Measurements from ENCODE around the gene STK24. TPM values are rescaled to one million over a fixed set of nuclear protein-coding genes. Genes with fewer than 3 reads are reported as not detected.
A peak's percentile ranks its signal among the peaks of the same experiment; 100 is the strongest.

Gene STK24
- total RNA-seq, 2 experiments from 2014 or later = 160 to 170 TPM

- no peak overlapping the region for H3K4me3 Mint-ChIP-seq
- peaks cover 12% of the 10 kb centered on the region for H3K4me1 Mint-ChIP-seq
- no peaks in the 10 kb centered on the region for H3K9me3 Mint-ChIP-seq
- H3K36me3 Mint-ChIP-seq (ENCODE audit: low read depth) = no peaks in the 10 kb centered on the region
- DNase-seq = no peak
- no peaks in the 10 kb centered on the region for H3K27me3 Mint-ChIP-seq
- ChIA-PET POLR2A (no interaction called here), CTCF (no interaction called here)
- no peak overlapping the region for H3K27ac Mint-ChIP-seq
Observed at GRCh38 chr13:98441056-98441676, 135.7 kb downstream of the STK24 start.

GRCh38 chr13:98440390-98441055 lies 136.4 kb downstream of the STK24 start:
- ChIA-PET CTCF (no interaction called here), POLR2A (no interaction called here)
- no peak overlapping the region for H3K27ac Mint-ChIP-seq
- H3K36me3 Mint-ChIP-seq (ENCODE audit: low read depth) = no peaks in the 10 kb centered on the region
- no peak overlapping the region for H3K4me3 Mint-ChIP-seq
- H3K4me1 Mint-ChIP-seq = peaks cover 5% of the 10 kb centered on the region
- no peak for DNase-seq
- no peaks in the 10 kb centered on the region for H3K27me3 Mint-ChIP-seq
- H3K9me3 Mint-ChIP-seq = no peaks in the 10 kb centered on the region

GRCh38 chr13:98439896-98440295 lies 137.0 kb downstream of the STK24 start:
- peaks cover 1% of the 10 kb centered on the region for H3K4me1 Mint-ChIP-seq
- POLR2A ChIA-PET = no interaction called here
- CTCF ChIA-PET = no interaction called here

GRCh38 chr13:98439126-98439828 lies 137.6 kb downstream of the STK24 start:
- Mint-ChIP-seq H3K36me3 (ENCODE audit: low read depth) (no peaks in the 10 kb centered on the region), H3K27me3 (no peaks in the 10 kb centered on the region), H3K9me3 (no peaks in the 10 kb centered on the region), H3K4me1 (peaks cover 1% of the 10 kb centered on the region), H3K27ac (no peak overlapping the region), H3K4me3 (no peak overlapping the region)
- POLR2A ChIA-PET = no interaction called here
- CTCF ChIA-PET = interaction anchor here (0.5 kb wide), 1 partner anchor 70 kb away, joined by 4 read pairs; no protein-coding TSS in a partner anchor
- DNase-seq = no peak

More at GRCh38 chr13:98439896-98440295, 137.0 kb downstream of the STK24 start:
- Mint-ChIP-seq H3K27ac (peak overlapping the region; percentile 50), H3K9me3 (no peaks in the 10 kb centered on the region), H3K36me3 (ENCODE audit: low read depth) (no peaks in the 10 kb centered on the region), H3K4me3 (no peak overlapping the region), H3K27me3 (no peaks in the 10 kb centered on the region)
- no peak for DNase-seq

GRCh38 chr13:98438246-98439125 lies 138.4 kb downstream of the STK24 start:
- ChIA-PET POLR2A (no interaction called here), CTCF (interaction anchor here (0.5 kb wide), 1 partner anchor 71 kb away, joined by 4 read pairs; no protein-coding TSS in a partner anchor)

GRCh38 chr13:98436233-98436910 lies 140.5 kb downstream of the STK24 start:
- Mint-ChIP-seq H3K4me3 (no peak overlapping the region), H3K27me3 (no peaks in the 10 kb centered on the region)

More at GRCh38 chr13:98438246-98439125, 138.4 kb downstream of the STK24 start:
- DNase-seq = no peak
- no peak overlapping the region for H3K27ac Mint-ChIP-seq
- H3K4me1 Mint-ChIP-seq = no peaks in the 10 kb centered on the region
- H3K4me3 Mint-ChIP-seq = no peak overlapping the region
- H3K27me3 Mint-ChIP-seq = no peaks in the 10 kb centered on the region
- no peaks in the 10 kb centered on the region for H3K9me3 Mint-ChIP-seq
- H3K36me3 Mint-ChIP-seq (ENCODE audit: low read depth) = no peaks in the 10 kb centered on the region

GRCh38 chr13:98435376-98435775 lies 141.5 kb downstream of the STK24 start:
- Mint-ChIP-seq H3K36me3 (ENCODE audit: low read depth) (no peaks in the 10 kb centered on the region), H3K27me3 (no peaks in the 10 kb centered on the region), H3K4me1 (no peaks in the 10 kb centered on the region), H3K4me3 (no peak overlapping the region), H3K27ac (no peak overlapping the region), H3K9me3 (no peaks in the 10 kb centered on the region)
- DNase-seq = no peak
- ChIA-PET CTCF (interaction anchor here (0.6 to 1.4 kb wide), 3 partner anchors 13 to 217 kb away, joined by 3 read pairs; no protein-coding TSS in a partner anchor), POLR2A (no interaction called here)

More at GRCh38 chr13:98436233-98436910, 140.5 kb downstream of the STK24 start:
- Mint-ChIP-seq H3K36me3 (ENCODE audit: low read depth) (no peaks in the 10 kb centered on the region), H3K4me1 (no peaks in the 10 kb centered on the region), H3K27ac (no peak overlapping the region), H3K9me3 (no peaks in the 10 kb centered on the region)
- POLR2A ChIA-PET = no interaction called here
- DNase-seq = no peak
- CTCF ChIA-PET = interaction anchor here (1.2 kb wide), 1 partner anchor 12 kb away, joined by 3 read pairs; no protein-coding TSS in a partner anchor

GRCh38 chr13:98434060-98434459 lies 142.8 kb downstream of the STK24 start:
- Mint-ChIP-seq H3K27ac (no peak overlapping the region), H3K9me3 (no peaks in the 10 kb centered on the region), H3K36me3 (ENCODE audit: low read depth) (no peaks in the 10 kb centered on the region), H3K4me1 (no peaks in the 10 kb centered on the region), H3K4me3 (no peak overlapping the region), H3K27me3 (no peaks in the 10 kb centered on the region)
- no peak for DNase-seq
- ChIA-PET POLR2A (no interaction called here), CTCF (interaction anchor here (1.4 kb wide), 1 partner anchor 11 kb away, joined by 5 read pairs; no protein-coding TSS in a partner anchor)

- Mint-ChIP-seq H3K27me3 (no peaks in the 10 kb centered on the region), H3K36me3 (ENCODE audit: low read depth) (no peaks in the 10 kb centered on the region), H3K27ac (no peak overlapping the region), H3K4me3 (no peak overlapping the region), H3K4me1 (no peaks in the 10 kb centered on the region), H3K9me3 (no peaks in the 10 kb centered on the region)
- POLR2A ChIA-PET = no interaction called here
- CTCF ChIA-PET = interaction anchor here (1.4 kb wide), 1 partner anchor 12 kb away, joined by 5 read pairs; no protein-coding TSS in a partner anchor
- DNase-seq = no peak
Observed at GRCh38 chr13:98433654-98434053, 143.3 kb downstream of the STK24 start.

- H3K27me3 Mint-ChIP-seq = no peaks in the 10 kb centered on the region
- H3K4me1 Mint-ChIP-seq = no peaks in the 10 kb centered on the region
- H3K9me3 Mint-ChIP-seq = no peaks in the 10 kb centered on the region
- CTCF ChIA-PET = no interaction called here
- POLR2A ChIA-PET = no interaction called here
- DNase-seq = no peak
- H3K27ac Mint-ChIP-seq = no peak overlapping the region
- no peak overlapping the region for H3K4me3 Mint-ChIP-seq
- no peaks in the 10 kb centered on the region for H3K36me3 Mint-ChIP-seq (ENCODE audit: low read depth)
Observed at GRCh38 chr13:98432638-98433037, 144.3 kb downstream of the STK24 start.

GRCh38 chr13:98429977-98430736 lies 146.8 kb downstream of the STK24 start:
- POLR2A ChIA-PET = no interaction called here
- CTCF ChIA-PET = interaction anchor here (1.2 kb wide), 1 partner anchor 15 kb away, joined by 3 read pairs; no protein-coding TSS in a partner anchor
- H3K9me3 Mint-ChIP-seq = no peaks in the 10 kb centered on the region
- no peaks in the 10 kb centered on the region for H3K27me3 Mint-ChIP-seq
- H3K4me1 Mint-ChIP-seq = no peaks in the 10 kb centered on the region
- no peak for DNase-seq
- H3K36me3 Mint-ChIP-seq (ENCODE audit: low read depth) = no peaks in the 10 kb centered on the region
- H3K27ac Mint-ChIP-seq = no peak overlapping the region
- H3K4me3 Mint-ChIP-seq = no peak overlapping the region

Measured in activated CD4-positive, alpha-beta T cell treated with anti-CD3 and anti-CD28 coated beads, Interleukin-2, amount 10 ng/mL, durations not matched to agents 7 days and 5 days (primary cell).